SK-N-SH treated with all-trans-retinoic acid at 6 μM for 48 hours (cell line): Measurements from ENCODE around the gene GNPTAB.

Source experiments
- RARB ChIP-seq: fragments of 250-450 bp; sonication (Bioruptor Pico); IDR thresholded peaks from 2 replicates; pipeline ENCODE4 v1.8.0; 2021; ENCODE audit warnings: mild to moderate bottlenecking, moderate library complexity
- SNAI2 ChIP-seq: fragments of 250-450 bp; sonication (Bioruptor Pico); IDR thresholded peaks from 2 replicates; pipeline ENCODE4 v1.5.0; 2020; ENCODE audit warnings: mild to moderate bottlenecking, moderate library complexity
- ZNF565 ChIP-seq: fragments of 450-650 bp; formaldehyde crosslinking; conservative IDR thresholded peaks from 2 replicates; pipeline ENCODE4 v1.5.0; 2020; ENCODE audit warnings: low read depth, mild to moderate bottlenecking, moderate library complexity
- TF ChIP-seq, protein P1 (sequence below): fragments of 250-450 bp; sonication (Bioruptor Pico); IDR thresholded peaks from 2 replicates; pipeline ENCODE4 v1.8.0; 2020; ENCODE audit warnings: mild to moderate bottlenecking, moderate library complexity, borderline replicate concordance
- TF ChIP-seq, protein P2 (sequence below): fragments of 250-450 bp; sonication (Bioruptor Pico); IDR thresholded peaks from 2 replicates; pipeline ENCODE4 v1.5.1; 2021; ENCODE audit warnings: mild to moderate bottlenecking, moderate library complexity

DNA sequence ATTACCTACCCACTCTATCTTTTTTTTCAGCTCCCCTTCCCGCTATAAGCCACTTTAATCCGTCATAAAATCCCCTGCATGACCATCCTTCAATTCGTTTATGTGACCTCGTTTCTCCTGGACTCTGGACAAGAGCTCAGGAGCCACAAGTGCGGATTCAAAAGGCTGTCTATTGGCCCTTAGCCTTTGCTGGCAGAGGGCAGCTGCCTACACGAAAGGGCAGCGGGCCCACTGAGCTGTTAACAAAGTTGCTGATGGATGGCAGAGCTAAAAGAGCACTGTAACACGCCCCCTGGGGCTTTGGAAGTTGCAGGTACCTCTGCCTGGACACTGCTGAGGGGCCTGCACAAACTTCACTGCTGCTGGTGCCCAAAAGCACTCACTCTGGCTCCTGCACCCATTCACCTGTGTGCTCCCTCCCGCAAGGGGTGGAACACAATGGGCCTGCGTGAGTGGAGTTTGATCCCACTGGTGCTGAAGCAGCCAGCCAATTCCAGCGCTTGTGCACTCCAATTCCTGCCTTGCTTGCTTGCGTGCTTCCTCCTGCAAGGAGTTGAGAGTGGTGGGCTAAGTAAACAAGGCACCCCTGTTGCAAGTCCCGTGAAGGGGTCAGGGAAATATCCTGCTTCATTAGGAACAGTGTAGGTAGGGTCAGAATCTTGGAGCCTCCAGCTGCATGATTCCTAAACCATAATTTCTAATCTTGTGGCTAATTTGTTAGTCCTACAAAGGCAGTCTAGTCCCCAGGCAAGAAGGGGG, 36.0 kb upstream of the GNPTAB start:
- TF ChIP-seq RARB (CRISPR knock-in tag) = no peak
- no peak for TF ChIP-seq ZNF565 (CRISPR knock-in tag)
- TF ChIP-seq, protein P1, sequence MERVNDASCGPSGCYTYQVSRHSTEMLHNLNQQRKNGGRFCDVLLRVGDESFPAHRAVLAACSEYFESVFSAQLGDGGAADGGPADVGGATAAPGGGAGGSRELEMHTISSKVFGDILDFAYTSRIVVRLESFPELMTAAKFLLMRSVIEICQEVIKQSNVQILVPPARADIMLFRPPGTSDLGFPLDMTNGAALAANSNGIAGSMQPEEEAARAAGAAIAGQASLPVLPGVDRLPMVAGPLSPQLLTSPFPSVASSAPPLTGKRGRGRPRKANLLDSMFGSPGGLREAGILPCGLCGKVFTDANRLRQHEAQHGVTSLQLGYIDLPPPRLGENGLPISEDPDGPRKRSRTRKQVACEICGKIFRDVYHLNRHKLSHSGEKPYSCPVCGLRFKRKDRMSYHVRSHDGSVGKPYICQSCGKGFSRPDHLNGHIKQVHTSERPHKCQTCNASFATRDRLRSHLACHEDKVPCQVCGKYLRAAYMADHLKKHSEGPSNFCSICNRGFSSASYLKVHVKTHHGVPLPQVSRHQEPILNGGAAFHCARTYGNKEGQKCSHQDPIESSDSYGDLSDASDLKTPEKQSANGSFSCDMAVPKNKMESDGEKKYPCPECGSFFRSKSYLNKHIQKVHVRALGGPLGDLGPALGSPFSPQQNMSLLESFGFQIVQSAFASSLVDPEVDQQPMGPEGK (CRISPR knock-in tag) = no peak
- TF ChIP-seq SNAI2 (CRISPR knock-in tag) = no peak
- TF ChIP-seq, protein P2, sequence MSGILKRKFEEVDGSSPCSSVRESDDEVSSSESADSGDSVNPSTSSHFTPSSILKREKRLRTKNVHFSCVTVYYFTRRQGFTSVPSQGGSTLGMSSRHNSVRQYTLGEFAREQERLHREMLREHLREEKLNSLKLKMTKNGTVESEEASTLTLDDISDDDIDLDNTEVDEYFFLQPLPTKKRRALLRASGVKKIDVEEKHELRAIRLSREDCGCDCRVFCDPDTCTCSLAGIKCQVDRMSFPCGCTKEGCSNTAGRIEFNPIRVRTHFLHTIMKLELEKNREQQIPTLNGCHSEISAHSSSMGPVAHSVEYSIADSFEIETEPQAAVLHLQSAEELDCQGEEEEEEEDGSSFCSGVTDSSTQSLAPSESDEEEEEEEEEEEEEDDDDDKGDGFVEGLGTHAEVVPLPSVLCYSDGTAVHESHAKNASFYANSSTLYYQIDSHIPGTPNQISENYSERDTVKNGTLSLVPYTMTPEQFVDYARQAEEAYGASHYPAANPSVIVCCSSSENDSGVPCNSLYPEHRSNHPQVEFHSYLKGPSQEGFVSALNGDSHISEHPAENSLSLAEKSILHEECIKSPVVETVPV (CRISPR knock-in tag) = no peak
